RWPE1 (cell line): ENCODE data around the gene NAV3.

Experiments used
- CTCF ChIA-PET: fragments of 350-600 bp; sonication (Branson Sonifier 250); formaldehyde crosslinking; extraction: SDS; loops from one replicate; lab custom pipeline; 2021; lab: Yijun Ruan, JAX
- POLR2A ChIA-PET: fragments of 400-600 bp; formaldehyde crosslinking; extraction: SDS; loops from one replicate; lab custom pipeline; 2020; ENCODE audit warnings: antibody characterized with exemption; ENCODE audit not compliant: low non-redundant PET; lab: Yijun Ruan, JAX
- DNase-seq: peaks from one replicate; pipeline ENCODE4 v3.0.0; 2012; ENCODE audit warnings: low spot score
- H3K27ac ChIP-seq: fragments of 450-650 bp; 2 replicates; pipeline ENCODE4 v1.5.1; 2017
- CTCF ChIP-seq: fragments of 450-650 bp; conservative IDR thresholded peaks from 2 replicates; pipeline ENCODE4 v1.5.1; 2017; ENCODE audit warnings: low read depth, mild to moderate bottlenecking

Gene NAV3

GRCh38 chr12:77894556-77894955, 63.9 kb downstream of the NAV3 start:
- ChIA-PET CTCF (interaction anchor here (0.7 kb wide), 1 partner anchor 884 kb away, joined by 3 read pairs; no protein-coding TSS in a partner anchor), POLR2A (no interaction called here)
- TF ChIP-seq CTCF, result no peak
- DNase-seq, result no peak
- no peak overlapping the region for H3K27ac ChIP-seq

DNA sequence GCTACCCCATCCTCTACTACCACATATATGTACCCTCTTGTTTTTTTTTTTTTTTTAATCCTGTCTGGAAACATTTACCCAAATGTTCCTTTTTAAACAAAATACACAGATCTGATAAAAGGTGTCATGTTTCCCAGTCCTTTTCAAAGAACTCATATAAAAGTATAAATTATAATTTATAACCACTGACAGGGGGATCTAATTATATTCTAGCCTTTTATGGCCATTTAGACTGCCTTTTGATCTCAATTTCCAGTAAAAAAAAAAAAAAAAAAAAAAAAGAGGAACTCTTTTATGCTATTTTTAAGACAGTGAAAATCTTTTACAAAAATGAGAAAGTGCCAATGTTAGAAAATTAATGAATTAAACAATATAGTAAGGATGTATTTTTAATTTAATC, 65.0 kb downstream of the NAV3 start:
- CTCF ChIA-PET, result interaction anchor here (0.7 to 1.1 kb wide), 2 partner anchors 18 to 30 kb away, joined by 3 read pairs; no protein-coding TSS in a partner anchor

GRCh38 chr12:77907936-77908335, 77.2 kb downstream of the NAV3 start:
- DNase-seq, result no peak
- ChIA-PET POLR2A (no interaction called here), CTCF (no interaction called here)
- no peak for TF ChIP-seq CTCF
- no peak overlapping the region for H3K27ac ChIP-seq

More for the DNA sequence above, 65.0 kb downstream of the NAV3 start:
- POLR2A ChIA-PET, result no interaction called here
- no peak for DNase-seq
- no peak overlapping the region for H3K27ac ChIP-seq
- TF ChIP-seq CTCF, result no peak

DNA sequence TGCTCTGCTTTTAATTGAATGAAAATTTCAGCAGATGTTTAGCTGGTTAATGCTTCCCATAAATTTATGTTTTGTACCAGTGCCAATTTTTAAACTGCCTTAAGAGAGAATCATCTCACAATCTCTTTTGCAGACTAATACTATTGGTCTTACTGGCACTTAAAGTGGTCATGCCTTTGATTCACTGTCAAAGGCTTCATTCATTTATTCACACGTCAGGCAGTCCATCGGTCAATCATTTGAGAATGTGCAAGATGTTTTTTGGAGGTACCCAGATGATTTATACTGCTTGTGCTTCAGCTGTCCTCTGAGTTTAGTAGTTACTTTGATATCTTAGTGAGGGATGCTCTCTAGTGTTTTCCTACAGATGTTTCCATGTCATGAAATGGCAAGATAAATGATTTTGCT, 83.4 kb downstream of the NAV3 start:
- DNase-seq, result no peak
- CTCF ChIA-PET, result interaction anchor here (1.1 kb wide), 1 partner anchor 18 kb away, joined by 3 read pairs; no protein-coding TSS in a partner anchor
- POLR2A ChIA-PET, result no interaction called here
- no peak overlapping the region for H3K27ac ChIP-seq
- no peak for TF ChIP-seq CTCF

GRCh38 chr12:77915071-77915600, 84.4 kb downstream of the NAV3 start:
- POLR2A ChIA-PET, result no interaction called here
- DNase-seq, result no peak
- CTCF ChIA-PET, result interaction anchor here (0.6 to 1.1 kb wide), 4 partner anchors 10 to 218 kb away, joined by 3 to 8 read pairs (median 3); no protein-coding TSS in a partner anchor
- TF ChIP-seq CTCF, result no peak
- H3K27ac ChIP-seq, result no peak overlapping the region

DNA sequence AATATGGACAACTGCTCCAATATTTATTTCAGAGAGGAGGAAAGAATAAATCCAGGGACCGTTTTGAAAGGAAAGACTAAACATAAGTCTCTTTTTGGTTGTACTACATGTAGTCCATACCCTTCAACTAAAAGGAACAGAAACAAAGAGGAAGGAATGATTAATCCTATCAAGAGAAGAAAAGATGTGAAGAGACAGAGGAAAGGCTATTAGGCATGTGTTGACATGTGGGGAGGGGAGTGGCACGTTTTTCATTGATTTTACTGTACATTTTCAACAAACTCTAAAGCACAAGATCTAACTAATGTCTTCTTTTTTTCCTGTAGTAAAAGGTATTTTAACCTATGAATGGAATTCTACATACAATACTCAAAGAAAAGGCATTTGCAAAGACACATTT, 85.6 kb downstream of the NAV3 start:
- TF ChIP-seq CTCF, result no peak
- ChIA-PET CTCF (no interaction called here), POLR2A (no interaction called here)
- no peak for DNase-seq
- no peak overlapping the region for H3K27ac ChIP-seq
